GM20431 (cell line): Measurements from ENCODE around the gene GALNT1.

Experiments
- in situ Hi-C: fragments of 300-500 bp; cut with MseI, MboI; formaldehyde crosslinking; loops from one replicate; pipeline ENCODE4 v1.15.0; 2020; ENCODE audit warnings: low sequenced_read_pairs; ENCODE audit not compliant: unreplicated experiment

GALNT1 gene

DNA sequence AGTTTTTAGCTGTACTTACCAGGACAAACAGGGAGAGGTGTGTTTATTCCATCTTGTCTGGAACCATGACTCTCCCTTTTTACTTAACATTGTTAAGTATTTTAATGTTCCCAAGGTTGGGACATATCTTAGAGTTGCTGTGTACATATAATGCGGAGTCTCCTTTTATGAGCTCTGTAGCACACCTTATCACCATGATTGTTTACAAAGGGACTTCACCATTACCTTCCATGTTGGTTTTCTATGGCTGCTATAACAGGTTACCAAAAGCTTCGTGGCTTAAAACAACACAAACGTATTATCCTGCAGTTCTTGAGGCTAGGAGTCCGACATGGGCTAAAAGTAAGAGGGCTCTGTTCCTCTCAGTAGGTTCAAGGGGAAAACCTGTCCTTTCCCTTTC is 164.3 kb downstream of the GALNT1 start:
- in situ Hi-C loops = loop anchor here (25.0 kb wide), 1 partner anchor 334 kb away; no protein-coding TSS in a partner anchor

- in situ Hi-C loops = loop anchor here (25.0 kb wide), 1 partner anchor 335 kb away; no protein-coding TSS in a partner anchor
Measured at GRCh38 chr18:35746826-35747339, 165.3 kb downstream of the GALNT1 start.

DNA sequence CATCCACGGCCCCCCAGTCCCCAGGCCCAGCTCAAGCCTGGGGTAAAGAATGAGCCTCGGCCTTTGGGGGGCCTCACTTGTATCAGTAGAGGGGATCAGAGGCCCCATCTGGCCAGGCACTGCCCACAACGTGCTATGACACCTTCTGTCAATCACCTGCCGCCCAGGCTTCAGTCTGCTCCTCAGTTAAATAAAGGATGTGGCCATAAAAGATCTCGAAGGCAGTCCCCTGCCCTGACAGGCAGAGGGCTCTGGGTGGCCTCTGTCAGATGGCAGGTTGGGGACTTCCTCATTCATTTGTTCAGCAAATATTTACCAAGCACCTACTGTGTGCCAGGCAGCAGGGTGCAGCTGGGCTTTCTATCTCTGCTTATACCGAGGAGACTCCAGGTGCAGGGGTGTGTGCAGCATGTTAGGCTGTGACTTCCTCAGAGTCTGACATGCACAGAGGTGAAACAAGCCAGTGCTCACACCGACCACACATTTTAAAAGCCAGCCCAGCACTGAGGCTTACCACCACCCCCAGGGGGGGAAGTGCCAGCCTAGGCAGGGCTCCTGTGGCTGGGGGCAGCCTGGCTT is 166.4 kb downstream of the GALNT1 start:
- in situ Hi-C loops = loop anchor here (25.0 kb wide), 1 partner anchor 336 kb away; no protein-coding TSS in a partner anchor

- in situ Hi-C loops = loop anchor here (25.0 kb wide), 2 partner anchors 337 to 538 kb away; partner anchors contain the start of gene FHOD3
Measured at GRCh38 chr18:35749701-35750100, 168.2 kb downstream of the GALNT1 start.

DNA sequence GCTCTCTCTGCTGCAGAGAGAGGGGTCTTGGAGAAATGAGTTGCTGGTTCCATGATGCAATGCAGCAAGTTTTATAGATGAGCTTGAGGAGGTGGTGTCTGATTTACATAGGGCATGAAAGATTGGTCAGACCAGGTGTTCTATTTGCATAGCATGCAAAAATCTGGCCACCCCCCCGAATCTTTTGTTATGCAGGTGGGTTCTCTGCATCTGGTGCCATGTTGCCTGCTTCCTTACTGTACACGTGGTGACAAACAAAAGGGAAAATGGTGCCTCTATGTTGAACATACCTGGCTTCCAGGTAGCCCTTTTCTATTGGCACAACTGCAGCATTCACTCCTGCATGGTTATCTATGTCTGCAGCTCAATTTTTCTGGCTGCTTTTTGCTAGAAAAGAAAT is 169.4 kb downstream of the GALNT1 start:
- in situ Hi-C loops = loop anchor here (25.0 kb wide), 1 partner anchor 536 kb away; the partner anchor contains the start of gene FHOD3

DNA sequence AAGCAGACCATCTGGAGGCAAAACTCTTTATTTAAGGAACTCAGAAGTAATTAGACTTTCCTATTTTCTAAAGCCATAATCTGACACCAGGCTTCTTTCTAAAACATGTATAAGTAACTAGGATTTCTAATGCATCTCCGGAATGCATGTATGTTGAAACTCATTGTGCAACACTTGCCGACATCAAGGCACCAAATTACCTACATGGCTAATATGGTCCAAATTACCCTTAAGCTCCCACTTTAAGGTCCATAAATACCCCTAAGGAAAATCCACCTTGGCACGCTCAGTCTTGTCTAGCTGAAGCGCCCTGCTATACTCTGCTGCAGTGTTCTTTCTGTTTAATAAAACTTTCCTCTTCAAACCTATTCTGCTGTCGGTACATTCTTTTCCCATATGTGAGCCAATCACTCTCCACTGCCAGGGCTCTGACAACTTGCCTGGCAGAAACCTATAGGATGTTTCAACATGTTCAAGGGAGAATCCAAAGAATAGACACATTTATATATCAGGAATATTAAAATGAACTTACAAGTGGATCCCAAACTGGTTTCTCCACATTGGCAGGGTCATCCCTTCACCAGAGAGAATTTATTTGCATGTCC is 171.9 kb downstream of the GALNT1 start:
- in situ Hi-C loops = loop anchor here (25.0 kb wide), 1 partner anchor 534 kb away; the partner anchor contains the start of gene FHOD3

DNA sequence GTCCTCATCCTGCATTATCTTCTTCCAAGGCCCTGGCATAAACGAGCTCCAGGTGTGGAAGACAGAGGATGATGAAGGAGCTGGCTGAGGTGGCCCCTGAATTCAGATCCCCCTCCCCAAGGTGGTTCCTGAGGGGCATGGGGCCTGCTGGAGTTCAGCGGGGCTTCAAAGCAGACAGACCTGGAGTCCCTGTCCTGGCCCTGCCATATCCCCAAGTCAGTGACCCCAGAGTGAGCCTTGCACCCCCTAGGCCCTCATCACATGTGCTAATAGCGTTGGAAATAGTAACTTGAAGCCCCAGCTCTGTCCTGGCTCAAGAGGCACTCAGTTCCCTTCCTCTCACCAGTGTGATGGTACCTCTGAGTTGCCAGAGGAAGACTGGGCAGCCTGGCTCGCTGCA is 172.9 kb downstream of the GALNT1 start:
- in situ Hi-C loops = loop anchor here (25.0 kb wide), 1 partner anchor 533 kb away; the partner anchor contains the start of gene FHOD3

DNA sequence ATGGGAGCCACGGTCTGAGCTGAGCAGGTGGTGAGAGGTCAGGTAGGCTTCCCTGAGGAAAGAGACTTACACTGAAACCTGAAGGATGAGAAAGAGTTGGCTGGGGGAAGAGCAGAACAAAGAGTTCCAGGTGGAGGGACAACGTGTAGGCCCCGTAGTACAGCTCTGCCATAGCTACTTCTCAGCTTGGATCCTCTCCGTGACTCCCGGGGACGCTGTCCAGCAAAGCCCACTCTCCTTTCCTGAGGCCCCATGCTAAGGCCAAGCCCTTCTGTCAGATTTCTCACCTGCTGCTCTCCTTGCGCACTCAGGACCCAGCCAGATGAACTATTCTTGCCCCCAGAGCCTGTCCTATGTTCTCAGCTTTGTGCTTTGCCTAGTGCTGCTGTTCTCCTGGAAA is 173.8 kb downstream of the GALNT1 start:
- in situ Hi-C loops = loop anchor here (25.0 kb wide), 1 partner anchor 532 kb away; the partner anchor contains the start of gene FHOD3

DNA sequence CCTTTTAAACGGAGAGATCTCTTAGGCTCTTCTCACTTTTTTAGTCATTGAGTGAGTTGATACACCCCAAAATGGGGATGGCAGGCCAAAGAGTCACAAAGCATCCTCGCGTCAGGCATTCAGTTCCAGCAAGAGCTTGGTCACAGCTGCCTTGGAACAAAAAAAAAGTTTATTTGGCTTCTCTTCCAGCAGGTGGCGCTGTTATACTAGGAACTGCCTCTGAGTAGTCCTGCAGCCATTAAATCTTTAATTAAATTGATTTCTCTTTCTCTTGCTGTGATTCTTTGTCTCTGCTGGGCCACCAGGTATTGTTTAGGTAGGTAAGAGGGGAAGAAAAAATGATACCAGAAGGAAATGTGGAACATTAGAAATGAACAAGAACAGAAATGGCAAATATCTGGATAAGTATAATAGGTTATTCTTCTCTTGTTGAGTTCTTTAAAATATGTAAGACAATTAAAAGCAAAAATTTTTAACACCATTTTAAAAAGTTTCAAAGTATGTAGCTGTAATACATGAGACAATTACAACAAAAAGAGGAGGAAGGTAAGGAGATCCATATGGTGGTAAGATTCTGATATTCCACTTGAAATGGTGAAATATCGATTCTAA is 175.1 kb downstream of the GALNT1 start:
- in situ Hi-C loops = loop anchor here (25.0 kb wide), 1 partner anchor 531 kb away; the partner anchor contains the start of gene FHOD3
